Parathyroid adenoma (tissue), 2 donors: ENCODE data around the gene DNAH2.

ENCODE experiments used
- H2AFZ ChIP-seq: fragments of 300-600 bp; sonication (generic); one replicate; pipeline ENCODE4 v1.7.0; 2017; ENCODE audit warnings: antibody characterized with exemption, mild to moderate bottlenecking
- H3K27ac ChIP-seq: fragments of 300-600 bp; sonication (generic); one replicate; pipeline ENCODE4 v1.7.0; 2017
- H3K27me3 ChIP-seq: fragments of 300-600 bp; sonication (generic); one replicate; pipeline ENCODE4 v1.7.0; 2017; ENCODE audit warnings: low read length; ENCODE audit not compliant: control insufficient read depth, insufficient read depth
- H3K36me3 ChIP-seq: fragments of 300-600 bp; sonication (generic); one replicate; pipeline ENCODE4 v1.7.0; 2017; ENCODE audit warnings: low read length; ENCODE audit not compliant: control insufficient read depth, insufficient read depth
- H3K4me1 ChIP-seq: fragments of 300-600 bp; sonication (generic); one replicate; pipeline ENCODE4 v1.7.0; 2017; ENCODE audit warnings: control low read depth
- H3K4me2 ChIP-seq: fragments of 300-600 bp; sonication (generic); one replicate; pipeline ENCODE4 v1.7.0; 2017; ENCODE audit warnings: low read length
- H3K4me3 ChIP-seq: fragments of 300-600 bp; sonication (generic); one replicate; pipeline ENCODE4 v1.7.0; 2017; ENCODE audit warnings: low read depth, low read length
- H3K79me2 ChIP-seq: fragments of 300-600 bp; sonication (generic); one replicate; pipeline ENCODE4 v1.7.0; 2017; ENCODE audit warnings: control low read depth
- H3K9ac ChIP-seq: fragments of 300-600 bp; sonication (generic); one replicate; pipeline ENCODE4 v1.7.0; 2017; ENCODE audit warnings: mild to moderate bottlenecking
- H3K9me3 ChIP-seq: fragments of 300-600 bp; sonication (generic); one replicate; pipeline ENCODE4 v1.7.0; 2017; ENCODE audit warnings: low read length; ENCODE audit not compliant: control insufficient read depth
- CTCF ChIP-seq: fragments of 300-600 bp; sonication (generic); IDR thresholded peaks from one replicate; pipeline ENCODE4 v1.7.0; 2017; ENCODE audit warnings: antibody characterized with exemption, mild to moderate bottlenecking
- donor health status: primary hyperparathyroidism.

The DNAH2 gene

GRCh38 chr17:7846063-7846735 is 128.7 kb downstream of the DNAH2 start:
- Histone ChIP-seq H3K79me2 (peaks cover 3% of the 10 kb centered on the region), H3K9me3 (no peaks in the 10 kb centered on the region), H3K36me3 (no peaks in the 10 kb centered on the region), H3K27me3 (no peaks in the 10 kb centered on the region), H3K9ac (no peak overlapping the region), H2AFZ (no peak overlapping the region), H3K4me1 (peaks cover 6% of the 10 kb centered on the region), H3K27ac (no peak overlapping the region), H3K4me2 (no peak overlapping the region), H3K4me3 (no peak overlapping the region)
- no peak for TF ChIP-seq CTCF

GRCh38 chr17:7846765-7847661 is 129.5 kb downstream of the DNAH2 start:
- no peak overlapping the region for H3K27ac ChIP-seq
- no peaks in the 10 kb centered on the region for H3K36me3 ChIP-seq
- TF ChIP-seq CTCF = no peak
- H3K4me3 ChIP-seq = no peak overlapping the region
- H3K79me2 ChIP-seq = peaks cover 3% of the 10 kb centered on the region
- no peak overlapping the region for H3K9ac ChIP-seq
- no peaks in the 10 kb centered on the region for H3K9me3 ChIP-seq
- H2AFZ ChIP-seq = no peak overlapping the region
- no peak overlapping the region for H3K4me2 ChIP-seq
- peaks cover 12% of the 10 kb centered on the region for H3K4me1 ChIP-seq
- no peaks in the 10 kb centered on the region for H3K27me3 ChIP-seq

- H3K4me1 ChIP-seq = peaks cover 13% of the 10 kb centered on the region
- peaks cover 3% of the 10 kb centered on the region for H3K79me2 ChIP-seq
- no peak overlapping the region for H3K9ac ChIP-seq
- no peaks in the 10 kb centered on the region for H3K36me3 ChIP-seq
- no peaks in the 10 kb centered on the region for H3K9me3 ChIP-seq
- TF ChIP-seq CTCF = no peak
- H3K27ac ChIP-seq = no peak overlapping the region
- no peak overlapping the region for H3K4me2 ChIP-seq
- H3K27me3 ChIP-seq = no peaks in the 10 kb centered on the region
- H3K4me3 ChIP-seq = no peak overlapping the region
- H2AFZ ChIP-seq = no peak overlapping the region
These were observed 130.6 kb downstream of the DNAH2 start for GRCh38 chr17:7848131-7848579.

GRCh38 chr17:7848739-7849129 is 131.2 kb downstream of the DNAH2 start:
- Histone ChIP-seq H3K36me3 (no peaks in the 10 kb centered on the region), H3K9ac (no peak overlapping the region), H3K4me1 (peaks cover 13% of the 10 kb centered on the region), H2AFZ (no peak overlapping the region), H3K27ac (no peak overlapping the region), H3K27me3 (no peaks in the 10 kb centered on the region), H3K4me2 (no peak overlapping the region), H3K9me3 (no peaks in the 10 kb centered on the region), H3K4me3 (no peak overlapping the region), H3K79me2 (peaks cover 3% of the 10 kb centered on the region)
- no peak for TF ChIP-seq CTCF
